NCI-H2081 treated with DMSO at 0.1 percent for 48 hours (cell line): ENCODE results near the gene THOP1.

Source experiments
- DNase-seq: peaks from one replicate; lab custom pipeline; 2025; lab: John Stamatoyannopoulos, UW

Gene THOP1

DNA sequence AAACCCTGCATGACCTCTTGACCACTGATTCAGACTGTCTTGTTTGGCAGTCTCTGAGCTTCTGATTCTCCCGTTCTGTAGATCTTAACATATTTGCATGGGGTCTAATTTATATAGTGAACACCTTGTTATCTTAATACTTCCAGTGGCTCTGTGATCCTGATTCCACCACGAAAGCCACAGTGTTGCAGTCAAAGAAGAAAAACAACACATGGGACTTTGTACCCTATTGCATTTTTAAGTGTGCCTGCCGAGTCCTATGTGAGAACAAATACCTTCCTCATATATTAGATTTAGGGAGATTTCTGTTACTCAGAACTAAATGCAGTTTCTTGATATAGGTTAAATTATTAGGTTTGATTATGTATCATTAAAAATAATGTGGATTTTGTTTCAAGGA, 69.5 kb downstream of the THOP1 start:
- no peak for DNase-seq

DNA sequence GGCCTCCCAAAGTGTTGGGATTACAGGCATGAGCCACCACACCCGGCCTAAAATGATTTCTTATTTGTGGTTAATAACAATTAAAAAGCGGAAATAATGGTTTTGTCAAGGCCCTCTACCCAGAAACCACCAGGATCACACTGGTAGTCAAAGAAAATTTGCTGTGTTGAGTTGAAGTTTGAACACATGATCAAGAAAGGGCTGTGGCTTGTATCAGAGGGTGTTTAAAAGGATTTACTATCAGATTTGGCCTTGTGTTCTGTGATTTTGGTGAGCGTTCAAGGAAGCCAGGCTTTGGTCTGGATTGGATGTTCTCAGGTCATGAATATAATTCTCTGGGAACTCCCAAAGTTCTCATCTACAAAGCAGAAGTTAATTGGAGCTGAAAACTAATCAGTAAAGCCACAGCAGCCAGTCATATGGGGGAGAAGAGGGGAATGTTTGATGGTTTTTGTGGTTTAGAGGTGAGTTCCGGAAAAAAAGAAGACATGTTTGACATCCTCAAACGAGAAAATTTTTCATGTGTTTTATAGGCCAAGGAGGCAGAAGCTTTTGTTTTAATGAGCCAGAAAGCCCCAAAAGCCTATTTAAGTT, 71.3 kb downstream of the THOP1 start:
- no peak for DNase-seq

DNA sequence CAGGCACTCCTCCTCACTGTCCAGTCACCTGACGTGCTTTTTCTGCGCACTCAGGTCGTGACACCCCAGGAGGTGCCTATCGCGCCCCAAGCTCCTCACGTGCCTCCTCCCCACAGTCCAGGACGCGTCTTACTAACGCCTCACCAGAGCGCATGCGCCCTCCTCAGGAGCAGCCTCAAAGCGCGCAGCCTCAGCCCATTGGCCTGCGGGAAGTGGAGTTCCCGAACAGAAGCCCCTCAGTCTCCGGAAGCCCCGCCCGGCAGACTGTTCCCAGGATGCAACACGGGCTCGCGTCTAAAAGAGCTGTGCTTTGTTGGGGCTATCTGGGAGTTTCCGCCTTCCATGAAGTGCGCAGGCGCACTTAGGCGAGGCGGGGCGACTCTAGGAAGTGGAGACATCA, 73.6 kb downstream of the THOP1 start:
- no peak for DNase-seq

- DNase-seq, result no peak
Measured at GRCh38 chr19:2863816-2864215, 78.5 kb downstream of the THOP1 start.
